GM21381 (cell line): ENCODE data around the gene HPCAL4.

Experiments
- ATAC-seq: cut with Tn5 transposase; IDR thresholded peaks from one replicate; pipeline ENCODE4 v1.9.1; 2021; ENCODE audit warnings: mild to moderate bottlenecking, moderate library complexity; ENCODE audit not compliant: unreplicated experiment

HPCAL4 gene

DNA sequence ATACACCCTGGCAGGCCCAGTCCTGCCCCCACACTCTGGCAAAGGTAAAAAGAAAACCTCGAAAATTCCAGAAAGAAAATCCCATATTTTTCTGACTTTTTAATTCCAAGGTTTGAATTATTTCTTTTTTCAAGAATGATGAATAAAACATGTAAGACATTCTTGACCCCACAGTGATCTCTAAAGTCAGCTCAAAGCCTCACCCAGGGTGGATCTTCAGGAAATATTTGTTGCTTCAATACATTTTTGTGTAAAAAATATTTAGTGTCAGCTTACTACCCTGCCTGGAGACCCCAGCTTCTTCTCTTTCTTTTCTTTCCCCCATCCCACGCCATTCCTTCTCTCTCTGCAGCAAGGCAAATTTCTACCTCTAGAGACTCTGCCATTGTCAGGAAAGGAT is 12.3 kb downstream of the HPCAL4 start:
- ATAC-seq = no peak

GRCh38 chr1:39677645-39678044 is 13.6 kb downstream of the HPCAL4 start:
- ATAC-seq = no peak

DNA sequence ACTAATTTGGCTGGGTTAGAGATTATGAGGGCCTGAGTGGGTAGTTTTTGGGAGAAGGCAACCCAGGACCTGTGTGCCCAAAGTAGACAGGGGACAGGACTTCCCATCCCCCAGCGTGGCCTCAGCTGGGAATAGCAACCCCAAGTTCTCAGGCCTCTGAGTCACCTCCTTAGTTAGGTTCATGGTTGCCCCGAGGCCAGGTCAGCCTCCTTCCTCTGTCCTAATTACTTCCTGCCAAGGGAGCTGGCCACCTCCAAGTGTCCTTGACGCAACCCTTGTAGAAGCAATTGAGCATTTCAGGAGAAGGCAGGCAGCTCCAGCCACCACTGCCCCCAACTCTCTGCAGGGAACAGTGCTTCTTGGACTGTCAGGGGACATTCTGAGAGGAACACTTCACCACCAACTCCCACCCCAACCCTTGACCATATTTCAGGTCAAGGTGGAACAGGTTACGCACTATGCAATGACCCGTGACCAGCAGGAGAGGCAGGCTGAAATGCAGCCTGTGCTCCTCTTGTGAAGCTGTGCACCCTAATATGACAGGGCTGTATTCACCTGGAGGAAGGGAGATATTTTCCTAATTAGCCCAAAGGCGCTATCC is 14.2 kb downstream of the HPCAL4 start:
- ATAC-seq = no peak

DNA sequence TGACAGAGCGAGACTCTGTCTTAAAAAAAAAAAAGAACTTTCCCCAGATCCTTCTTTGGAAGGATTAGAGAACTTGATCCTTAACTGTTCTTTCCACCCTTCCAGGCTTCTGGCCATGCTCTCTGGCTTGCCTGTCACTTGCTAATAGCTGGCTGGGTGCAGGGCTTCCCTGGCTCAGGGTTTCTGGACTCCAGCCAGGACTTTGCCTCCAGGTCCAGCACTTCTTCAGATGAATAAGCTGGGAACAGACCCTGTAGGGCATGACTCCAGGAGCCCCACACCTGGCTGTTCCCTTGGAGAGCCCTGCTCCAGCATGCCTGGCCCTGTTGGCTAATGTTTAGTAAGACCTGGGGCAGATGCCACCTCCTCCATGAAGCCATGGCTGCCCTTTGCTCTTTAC is 16.0 kb downstream of the HPCAL4 start:
- ATAC-seq = no peak

GRCh38 chr1:39673215-39673614 is 18.0 kb downstream of the HPCAL4 start:
- no peak for ATAC-seq

- no peak for ATAC-seq
Measured at GRCh38 chr1:39672551-39672947, 18.7 kb downstream of the HPCAL4 start.

GRCh38 chr1:39671793-39672550 is 19.3 kb downstream of the HPCAL4 start, which contains the start of gene NT5C1A:
TSS of gene NT5C1A (minus strand) at chr1:39672107. CDS start at chr1:39672038, 69 bp downstream.
- ATAC-seq = no peak

GRCh38 chr1:39671433-39671792 is 19.8 kb downstream of the HPCAL4 start:
- ATAC-seq = no peak

GRCh38 chr1:39670689-39671088 is 20.5 kb downstream of the HPCAL4 start:
- ATAC-seq = no peak

GRCh38 chr1:39668894-39669293 is 22.3 kb downstream of the HPCAL4 start:
- ATAC-seq = no peak

GRCh38 chr1:39668111-39668510 is 23.1 kb downstream of the HPCAL4 start:
- ATAC-seq = no peak

- peak; percentile 76 for ATAC-seq
Measured at GRCh38 chr1:39666772-39667171, 24.5 kb downstream of the HPCAL4 start.

- ATAC-seq = no peak
Measured at GRCh38 chr1:39663559-39663958, 27.7 kb downstream of the HPCAL4 start.

DNA sequence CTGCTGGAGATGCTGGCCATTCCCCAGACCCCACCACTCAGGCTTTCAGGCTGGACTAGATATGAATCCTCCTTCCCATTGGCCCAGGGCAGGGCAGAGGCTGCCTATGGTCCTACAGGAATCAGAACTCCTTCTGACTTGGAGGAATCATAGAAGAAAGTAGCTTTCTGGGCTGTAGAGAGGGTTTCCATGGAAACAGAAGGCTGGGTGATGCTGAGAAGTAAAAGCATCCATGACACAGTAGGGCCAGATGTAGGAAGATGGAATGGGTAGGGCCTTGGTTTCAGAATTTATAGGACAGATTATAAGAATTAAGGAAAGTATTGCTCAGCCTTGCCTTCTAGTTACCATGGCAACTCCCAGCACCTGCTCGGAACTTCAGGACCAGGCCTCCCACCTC is 28.4 kb downstream of the HPCAL4 start:
- no peak for ATAC-seq

DNA sequence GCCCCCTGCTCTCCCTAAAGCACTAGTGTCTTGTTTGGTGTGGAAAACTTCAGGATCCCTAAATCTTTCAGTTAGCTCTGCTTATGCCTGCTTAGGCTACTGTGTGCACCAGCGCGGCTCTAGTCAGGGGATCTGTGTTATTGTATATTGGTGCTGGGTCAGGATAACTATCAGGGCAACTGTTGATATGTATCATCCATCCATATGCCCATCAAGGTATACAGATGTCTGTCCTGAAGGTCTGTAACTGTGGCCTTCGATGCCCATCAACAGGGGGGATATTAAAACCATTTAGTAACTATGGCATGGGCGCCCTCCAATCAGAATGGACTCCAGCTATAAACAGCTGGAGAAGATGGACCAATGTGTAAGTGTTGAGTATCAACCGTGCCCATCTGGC is 31.7 kb downstream of the HPCAL4 start:
- ATAC-seq = no peak

DNA sequence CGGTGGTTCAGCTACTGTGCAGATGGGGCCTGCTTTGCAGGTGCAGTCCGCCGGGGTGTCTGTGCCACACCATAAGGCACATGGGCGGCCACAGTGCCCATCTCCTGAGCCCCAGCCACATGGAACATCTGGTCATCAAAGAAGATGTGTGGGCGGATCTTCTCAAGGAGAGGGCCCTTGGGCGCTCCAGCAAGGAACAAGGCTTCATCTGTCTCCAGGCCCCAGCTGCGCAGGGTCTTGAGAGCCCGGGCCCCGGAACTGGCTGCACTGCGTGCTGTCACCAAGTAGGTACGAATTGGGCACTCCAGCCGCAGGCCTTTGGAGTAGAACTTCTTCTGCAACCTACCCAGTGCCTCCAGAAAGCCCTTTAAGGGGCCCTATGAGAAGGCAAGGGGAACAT is 32.1 kb downstream of the HPCAL4 start:
- no peak for ATAC-seq

DNA sequence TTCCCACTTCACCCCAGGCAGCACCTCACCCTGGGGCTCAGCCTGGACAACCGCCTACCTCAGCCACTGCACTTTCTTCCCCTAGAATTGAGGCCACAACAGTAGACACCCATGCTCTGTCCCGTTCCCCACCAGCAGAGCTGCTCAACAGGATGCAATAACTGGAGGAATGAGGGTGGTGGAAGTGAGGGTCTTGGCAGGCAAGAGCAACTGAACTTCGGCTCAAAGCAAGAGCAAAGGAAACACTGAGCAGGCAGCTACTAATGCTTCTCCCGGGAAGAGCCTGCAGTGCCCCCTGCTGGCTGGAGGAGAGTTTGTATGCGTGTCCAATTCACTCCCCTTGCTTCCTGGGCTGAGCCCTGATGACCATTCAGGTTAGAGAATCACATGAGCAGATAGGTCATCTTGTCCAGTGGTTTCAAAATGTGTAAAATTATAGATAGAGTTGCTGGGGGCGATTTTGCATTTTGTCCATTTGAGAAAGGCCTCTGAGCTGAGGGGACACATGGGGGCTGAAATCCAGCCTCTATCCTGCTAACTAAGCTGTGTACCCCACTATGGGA is 33.2 kb downstream of the HPCAL4 start:
- no peak for ATAC-seq

DNA sequence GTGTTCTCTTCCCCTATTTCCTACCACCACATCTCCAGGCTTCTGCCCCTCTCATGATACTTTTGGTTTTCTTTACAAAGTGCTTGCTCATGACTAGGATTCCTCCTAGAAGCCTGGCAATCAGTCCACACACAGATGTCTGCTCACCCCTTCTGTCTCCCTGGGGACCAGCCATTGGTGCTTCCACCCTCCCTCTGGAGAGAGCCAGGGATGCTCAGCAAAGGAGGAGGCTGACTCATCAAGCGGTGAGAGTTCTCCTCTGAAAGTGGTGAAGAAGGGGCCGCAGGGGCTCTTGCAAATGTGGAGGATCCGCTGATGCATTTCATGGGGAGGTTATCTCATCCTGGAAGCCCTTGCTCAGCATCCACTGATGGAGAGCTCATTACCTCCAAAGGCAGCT is 33.8 kb downstream of the HPCAL4 start:
- no peak for ATAC-seq

DNA sequence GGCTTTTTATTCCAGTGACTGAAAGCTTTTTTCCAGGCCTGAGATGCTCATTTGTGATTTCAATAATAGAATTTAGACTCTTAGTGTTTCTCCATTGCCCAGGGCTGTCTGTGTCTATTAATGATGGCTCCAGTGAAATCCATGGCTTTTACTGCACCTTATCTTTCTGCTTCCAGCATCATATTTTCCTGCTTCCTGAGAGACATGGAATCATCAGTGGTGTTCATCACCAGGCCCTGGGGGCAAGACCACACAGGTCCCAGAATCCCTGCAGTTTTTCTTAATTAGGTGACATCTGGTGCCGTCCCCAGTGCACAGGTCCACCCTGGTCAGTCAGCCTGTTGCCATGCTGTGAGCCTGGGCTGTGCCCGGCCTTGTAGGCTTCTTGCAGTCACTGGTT is 34.8 kb downstream of the HPCAL4 start:
- no peak for ATAC-seq

- no peak for ATAC-seq
Measured at GRCh38 chr1:39655578-39656268, 35.5 kb downstream of the HPCAL4 start.

DNA sequence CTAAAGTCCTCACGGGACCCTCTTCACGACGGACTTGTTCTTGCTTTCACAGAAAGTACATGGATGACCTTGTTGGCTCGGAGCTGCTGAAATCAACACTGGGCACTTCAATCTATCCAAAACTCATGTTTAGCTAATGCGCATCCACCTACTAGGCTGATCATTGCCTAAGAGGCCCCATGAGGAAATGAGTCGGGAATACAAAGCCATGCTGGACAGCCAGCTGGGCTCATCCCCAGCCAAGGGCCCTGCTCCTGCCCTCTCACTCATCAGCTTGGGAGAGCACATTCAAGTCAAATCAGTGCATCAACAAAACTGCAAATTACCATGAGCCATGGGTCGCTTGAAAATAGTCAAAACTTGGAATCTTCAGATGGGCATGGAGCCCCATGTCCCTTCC is 36.9 kb downstream of the HPCAL4 start:
- no peak for ATAC-seq

- ATAC-seq = peak; percentile 43
Measured at GRCh38 chr1:39653546-39654031, 37.6 kb downstream of the HPCAL4 start.
